Panc1 (cell line): ENCODE data around the gene SSX2B. TPM values are rescaled to one million over a fixed set of nuclear protein-coding genes. Genes with fewer than 3 reads are reported as not detected.

Source experiments
- total RNA-seq: library from RNA; stranded (reverse); gene quantifications from one replicate; pipeline ENCODE4 v1.2.1, GENCODE V29; 2021; ENCODE audit not compliant: unreplicated experiment

Gene SSX2B
- total RNA-seq, 1 experiment from 2014 or later = not detected

Other genes starting within 250 kb of the SSX2B start
- gene XAGE1B, start 234.2 kb upstream of the SSX2B start, total RNA-seq = not detected
- not detected for gene SSX7, start 96.4 kb upstream of the SSX2B start, total RNA-seq
- 0.31 TPM for gene SSX2, start 44.1 kb upstream of the SSX2B start, total RNA-seq
- gene SPANXN5, start 46.2 kb downstream of the SSX2B start, total RNA-seq = not detected
- not detected for gene XAGE5, start 60.0 kb downstream of the SSX2B start, total RNA-seq
- not detected for gene XAGE3, start 116.8 kb downstream of the SSX2B start, total RNA-seq
- gene FAM156B, start 146.1 kb downstream of the SSX2B start, total RNA-seq = 13.0 TPM
- 25.4 TPM for gene FAM156A, start 207.3 kb downstream of the SSX2B start, total RNA-seq